GM21367 (cell line): ENCODE results near the gene AAR2.

Experiments
- ATAC-seq: cut with Tn5 transposase; IDR thresholded peaks from one replicate; pipeline ENCODE4 v1.9.1; 2021; ENCODE audit not compliant: unreplicated experiment

The AAR2 gene, protein sequence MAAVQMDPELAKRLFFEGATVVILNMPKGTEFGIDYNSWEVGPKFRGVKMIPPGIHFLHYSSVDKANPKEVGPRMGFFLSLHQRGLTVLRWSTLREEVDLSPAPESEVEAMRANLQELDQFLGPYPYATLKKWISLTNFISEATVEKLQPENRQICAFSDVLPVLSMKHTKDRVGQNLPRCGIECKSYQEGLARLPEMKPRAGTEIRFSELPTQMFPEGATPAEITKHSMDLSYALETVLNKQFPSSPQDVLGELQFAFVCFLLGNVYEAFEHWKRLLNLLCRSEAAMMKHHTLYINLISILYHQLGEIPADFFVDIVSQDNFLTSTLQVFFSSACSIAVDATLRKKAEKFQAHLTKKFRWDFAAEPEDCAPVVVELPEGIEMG

DNA sequence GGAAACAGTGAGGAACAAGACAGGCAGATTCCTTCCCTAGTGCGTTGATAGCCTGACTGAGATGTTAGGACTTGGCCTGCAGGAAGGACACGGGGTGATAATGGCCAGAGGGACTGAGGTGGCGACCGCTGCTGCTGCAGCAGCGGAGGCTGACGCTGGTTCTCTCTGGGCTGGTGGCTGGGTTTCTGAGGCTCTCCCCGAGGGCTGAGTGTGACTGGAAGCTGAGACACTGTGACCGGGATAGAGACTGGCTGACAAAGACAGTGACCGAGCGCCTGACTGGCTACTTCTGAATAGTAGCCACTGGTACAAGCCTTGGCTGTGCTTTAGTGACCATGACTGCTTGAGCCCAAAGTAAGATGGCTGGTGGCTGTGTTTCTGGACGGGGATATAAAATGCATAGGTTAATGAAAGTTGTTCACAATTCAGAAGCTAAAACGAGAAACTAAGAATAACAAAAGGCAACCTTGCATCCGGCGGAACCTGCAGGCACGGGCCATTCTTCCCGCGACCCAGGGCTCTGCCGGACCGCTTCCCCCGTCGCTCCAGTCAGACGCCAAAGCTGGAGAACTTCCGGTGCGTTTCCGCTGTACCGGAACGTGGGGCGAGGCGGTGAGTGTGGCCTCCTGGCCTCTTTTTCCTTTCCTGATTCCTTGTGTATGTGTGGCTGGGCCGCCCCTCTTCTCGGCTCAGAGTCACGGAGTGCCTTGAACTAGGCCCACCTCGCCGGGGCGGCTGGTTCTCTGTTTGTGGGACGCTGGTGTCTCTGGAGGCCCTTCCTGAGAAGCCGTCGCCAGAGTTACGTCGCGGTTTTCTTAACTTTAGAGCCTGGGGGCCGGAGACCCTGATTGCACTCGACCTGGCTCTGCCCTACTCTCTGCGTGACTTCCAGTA lies at the start of gene AAR2:
Gene AAR2 (plus strand): TSS at position 587 of the 894 bp plus-strand sequence. CDS start 3,391 bp downstream, outside the sequence.
- ATAC-seq, result peak; percentile 54

DNA sequence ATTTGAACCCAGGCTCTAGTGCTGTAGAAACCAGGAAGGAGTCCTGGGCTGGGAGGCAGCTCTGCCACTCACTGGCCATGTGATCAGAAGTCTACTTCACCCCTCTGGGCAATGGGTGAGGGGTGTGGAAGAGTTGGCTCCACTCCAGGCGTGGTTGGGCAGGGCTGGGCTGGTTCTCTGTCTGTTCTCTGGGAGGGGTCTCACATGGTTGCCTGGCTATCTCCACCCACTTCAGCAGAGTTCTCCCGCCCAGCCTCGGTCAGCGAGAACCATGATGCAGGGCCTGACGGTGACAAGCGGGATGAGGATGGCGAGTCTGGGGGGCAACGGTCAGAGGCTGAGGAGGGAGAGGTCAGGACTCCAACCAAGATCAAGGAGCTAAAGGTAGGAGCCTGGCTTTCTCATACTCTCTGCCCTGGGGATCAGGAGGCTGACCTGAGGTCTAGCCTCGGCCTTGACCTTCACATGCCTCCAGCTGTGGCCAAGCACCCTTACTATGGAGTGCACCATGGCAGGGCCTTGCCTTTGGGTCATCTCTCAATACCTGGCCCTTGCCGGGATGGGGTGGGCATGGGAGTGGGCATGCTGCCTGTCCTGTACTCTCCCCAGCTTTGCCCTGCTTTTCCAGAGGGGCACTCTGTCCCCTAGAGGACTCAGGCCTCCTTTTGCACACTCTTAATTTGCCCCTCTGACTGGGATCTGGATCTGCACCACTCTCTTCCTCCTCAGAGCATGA lies 42.1 kb upstream of the AAR2 start:
- no peak for ATAC-seq

DNA sequence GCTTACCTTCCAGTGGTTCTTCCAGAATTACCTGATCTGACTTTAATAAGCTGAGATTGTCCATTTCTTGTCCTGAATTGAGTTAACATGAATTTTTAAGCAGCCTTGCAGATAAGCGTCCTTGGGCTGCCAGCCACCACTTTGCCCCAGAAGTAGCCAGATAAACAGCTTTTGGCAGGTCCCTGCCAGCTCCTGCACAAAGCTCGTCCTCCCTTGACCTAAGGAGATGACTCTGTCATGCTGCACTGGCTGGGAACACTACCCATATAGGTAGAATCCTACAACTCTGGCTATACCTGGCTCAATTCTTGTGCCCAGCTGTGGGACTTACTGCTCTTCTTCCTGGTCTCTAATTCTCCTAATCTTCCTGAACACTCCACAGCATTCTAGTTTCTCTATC lies 39.6 kb upstream of the AAR2 start:
- ATAC-seq, result no peak

DNA sequence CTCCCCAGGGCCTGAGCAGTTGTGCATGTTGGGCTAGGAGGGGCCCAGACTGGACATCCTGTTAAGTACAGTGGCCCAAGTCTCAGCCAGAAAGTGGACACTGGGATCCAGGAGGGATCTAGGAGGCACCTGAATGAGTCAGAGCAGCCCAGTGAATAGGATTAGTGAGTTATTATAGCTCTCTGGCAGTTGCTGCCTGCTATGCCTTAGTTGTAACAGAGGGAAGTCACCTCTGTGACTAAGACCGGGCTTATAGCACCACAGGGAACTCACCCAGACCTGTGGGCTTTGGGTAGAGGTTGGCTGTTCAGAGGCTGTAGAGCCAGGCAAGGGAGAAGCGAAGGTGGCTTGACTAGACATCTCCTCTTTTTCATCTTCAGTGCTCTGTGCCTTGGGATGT lies 39.0 kb upstream of the AAR2 start:
- ATAC-seq, result no peak

DNA sequence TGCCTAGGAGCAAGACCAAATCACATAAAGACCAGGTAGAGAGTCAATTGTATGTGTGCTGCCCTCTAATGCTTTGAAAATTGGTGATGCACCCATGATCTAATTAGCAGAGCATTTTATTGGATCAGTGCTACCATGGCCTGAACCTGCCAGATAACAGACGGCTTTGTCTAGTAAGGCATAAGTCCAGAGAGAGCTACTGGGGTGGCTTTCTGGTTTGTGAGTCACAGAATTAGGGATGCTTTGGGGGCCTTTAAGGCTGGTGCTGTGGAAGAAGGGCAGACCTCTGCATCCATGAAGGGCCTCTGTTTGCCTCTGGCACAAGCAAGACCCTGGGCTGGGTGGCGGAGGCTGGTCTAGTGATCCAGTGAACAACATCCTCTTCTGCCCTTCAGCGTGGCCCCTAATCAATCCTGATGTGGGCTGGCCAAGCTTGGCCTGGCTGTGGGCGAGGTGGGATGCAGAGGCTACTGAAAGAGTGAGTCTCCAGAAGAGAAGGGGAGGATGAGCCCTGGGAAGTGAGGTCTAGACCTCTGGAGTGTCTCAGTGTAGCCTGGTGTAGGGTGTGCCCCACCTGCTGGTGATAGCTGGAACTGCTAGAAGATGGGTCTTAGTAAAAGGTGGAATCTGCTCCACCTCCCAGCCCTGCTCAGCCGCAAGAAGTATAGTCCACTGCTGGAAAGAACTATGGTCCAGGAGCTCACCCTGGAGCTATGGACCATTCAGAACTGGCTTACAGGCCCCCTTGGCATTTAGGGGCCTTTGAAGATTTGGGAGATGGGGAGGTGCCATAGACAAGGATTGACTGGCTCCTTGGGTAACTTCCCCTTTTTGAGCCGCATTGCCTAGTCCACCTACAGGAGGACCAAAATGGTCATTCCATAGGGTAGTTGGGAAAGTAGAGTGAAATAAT lies 36.7 kb upstream of the AAR2 start:
- no peak for ATAC-seq

DNA sequence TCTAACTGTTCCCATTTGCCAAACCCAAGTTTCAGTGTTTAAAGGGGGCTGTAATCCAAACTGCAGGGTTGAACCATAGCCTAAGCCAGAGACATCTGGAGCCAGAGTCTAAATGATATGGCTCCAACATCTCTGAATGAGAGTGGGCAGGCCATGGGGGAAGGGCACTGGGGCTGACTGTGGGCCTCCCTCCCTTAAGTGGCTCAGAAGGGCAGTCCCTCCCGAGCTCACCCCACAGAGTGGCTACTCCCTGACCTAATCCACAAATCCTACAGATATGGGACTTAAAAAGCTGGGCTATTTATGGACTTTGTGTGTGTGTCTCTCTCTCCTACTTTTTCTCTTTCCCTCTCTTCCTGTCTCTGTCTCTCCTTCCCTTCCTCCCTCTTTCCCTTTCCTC lies 35.8 kb upstream of the AAR2 start:
- no peak for ATAC-seq

DNA sequence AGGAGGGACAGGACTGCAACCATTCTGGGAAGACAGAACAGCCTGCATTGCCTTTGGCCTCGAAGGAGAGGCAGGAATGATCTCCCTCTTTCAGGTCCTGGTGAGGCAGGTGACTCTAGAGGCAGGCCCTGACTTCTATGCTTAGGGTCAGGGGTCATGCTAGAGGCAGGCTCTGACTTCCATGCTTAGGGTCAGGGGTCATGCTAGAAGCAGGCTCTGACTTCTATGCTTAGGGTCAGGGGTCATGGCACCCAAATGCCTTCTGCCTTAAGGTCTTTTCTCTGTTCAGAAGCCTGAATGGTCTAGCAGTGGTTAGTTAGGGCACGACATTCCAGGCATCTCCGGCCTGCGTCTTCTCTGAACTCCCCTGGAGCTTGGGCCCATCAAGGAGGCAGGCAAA lies 35.1 kb upstream of the AAR2 start:
- no peak for ATAC-seq

DNA sequence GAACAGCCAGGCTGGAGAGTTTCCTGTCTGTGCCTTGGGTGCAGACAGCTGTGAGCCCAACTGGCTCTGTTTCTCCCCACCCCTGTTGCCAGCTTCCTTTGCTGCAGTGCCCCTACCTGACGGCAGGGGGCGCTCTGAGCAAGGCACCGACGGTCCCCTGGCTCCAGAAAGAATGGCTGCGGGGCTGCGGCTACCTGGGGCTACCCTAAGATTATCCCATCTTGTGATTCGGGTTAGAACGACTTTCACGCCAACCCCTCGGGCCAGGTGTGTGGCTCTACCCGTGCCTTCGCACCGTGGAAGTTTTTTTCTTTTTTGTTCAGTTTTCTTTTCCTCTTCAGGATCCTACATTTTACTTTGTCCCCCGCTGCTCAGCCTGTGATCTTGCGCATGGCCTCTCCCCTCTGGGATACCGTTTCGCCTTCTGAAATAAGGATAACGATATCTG lies 33.4 kb upstream of the AAR2 start:
- no peak for ATAC-seq

DNA sequence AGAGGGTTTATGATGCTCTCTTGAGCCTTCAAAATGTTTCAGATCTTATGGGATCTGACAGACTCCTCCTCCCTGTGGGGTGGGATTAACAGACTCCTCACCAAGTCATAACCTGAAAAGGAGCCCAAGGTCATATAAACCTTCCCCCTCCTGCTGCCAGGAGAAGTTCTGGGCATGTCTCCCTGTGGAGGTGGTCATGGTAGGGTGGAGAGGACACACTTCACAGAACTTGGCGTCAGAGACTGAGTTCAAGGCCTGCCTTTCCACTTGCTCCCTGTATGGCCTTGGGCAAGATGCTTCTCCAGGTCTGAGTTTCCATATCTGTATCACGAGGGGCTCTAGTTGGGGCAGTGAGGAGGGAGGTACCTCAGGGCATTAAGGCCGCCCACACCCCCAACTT lies 32.4 kb upstream of the AAR2 start:
- no peak for ATAC-seq

DNA sequence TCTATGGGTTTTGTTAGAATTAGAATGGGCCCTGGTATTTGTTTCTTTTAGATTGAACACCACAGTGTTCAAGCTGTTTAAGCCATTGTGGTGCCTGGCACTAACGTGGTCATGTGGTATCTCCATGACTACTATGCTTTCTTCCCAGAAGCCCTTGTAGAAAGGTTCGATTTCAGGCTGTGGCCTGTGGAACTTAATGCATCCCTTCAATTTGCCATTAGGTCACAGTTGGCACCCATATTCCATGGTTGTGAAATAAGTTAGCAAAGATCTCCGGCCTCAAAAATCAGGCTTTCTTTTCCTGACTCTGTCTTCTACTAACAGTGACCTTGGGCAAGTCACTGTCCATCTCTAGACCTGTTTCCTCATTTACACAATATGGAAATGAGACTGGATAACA lies 31.3 kb upstream of the AAR2 start:
- ATAC-seq, result no peak

DNA sequence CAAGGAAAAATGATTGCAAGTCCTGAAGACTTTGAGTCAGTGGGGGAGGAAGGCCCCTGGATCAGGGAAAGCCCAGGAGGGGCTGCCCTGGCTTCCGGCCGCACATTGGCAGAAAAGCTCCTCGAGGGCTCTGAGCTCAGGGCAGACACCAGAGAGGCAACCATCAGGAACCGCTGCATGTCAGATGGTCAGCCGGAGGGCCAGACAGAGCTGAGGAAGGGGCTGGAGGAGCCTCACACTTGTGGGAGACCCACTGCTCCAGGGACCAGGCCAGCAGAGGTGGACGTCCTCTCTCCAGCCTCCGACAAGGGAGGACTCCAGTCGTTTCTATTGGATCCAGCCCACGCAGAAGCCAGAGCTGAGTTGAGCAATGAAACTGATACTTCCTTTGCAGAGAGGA lies 30.2 kb upstream of the AAR2 start:
- ATAC-seq, result no peak

DNA sequence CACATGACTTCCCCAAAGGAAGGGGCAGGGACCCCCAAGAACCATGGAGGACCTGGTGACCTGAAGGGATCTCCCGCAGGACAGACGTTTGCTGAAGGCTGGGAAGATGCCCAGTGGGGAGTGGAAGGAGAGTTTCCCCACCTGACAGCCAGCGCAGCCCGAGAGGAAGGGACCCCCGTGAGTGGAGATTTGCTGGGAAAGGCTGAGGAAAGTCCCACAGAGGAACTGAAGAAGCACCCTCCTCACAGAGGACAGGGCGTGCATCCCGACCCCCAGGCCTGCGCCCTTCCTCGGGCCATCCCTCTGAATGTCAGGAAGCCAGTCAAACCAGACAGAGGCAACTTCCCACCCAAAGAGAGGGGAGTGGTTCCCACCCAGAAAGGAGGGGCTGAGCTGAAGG lies 29.6 kb upstream of the AAR2 start:
- ATAC-seq, result no peak

DNA sequence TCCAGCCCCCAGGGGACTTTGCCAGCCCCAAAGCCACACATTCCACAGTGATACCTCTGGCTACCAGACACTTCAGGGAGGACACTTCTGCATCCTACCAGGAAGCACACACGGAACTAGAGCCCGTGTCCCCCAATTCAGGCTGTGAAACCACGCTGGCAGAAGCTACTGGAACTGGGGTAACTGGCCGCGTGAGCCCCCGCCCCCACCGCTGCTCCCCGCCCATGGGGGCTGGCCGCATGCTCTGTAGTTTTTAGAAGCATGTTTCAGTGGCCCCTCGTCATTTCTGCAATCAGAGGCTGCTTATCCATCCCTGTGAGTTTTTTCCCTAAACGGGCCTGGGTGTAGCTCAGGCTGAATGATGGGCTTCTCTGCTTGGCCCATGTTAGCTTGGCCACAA lies 28.7 kb upstream of the AAR2 start:
- no peak for ATAC-seq

DNA sequence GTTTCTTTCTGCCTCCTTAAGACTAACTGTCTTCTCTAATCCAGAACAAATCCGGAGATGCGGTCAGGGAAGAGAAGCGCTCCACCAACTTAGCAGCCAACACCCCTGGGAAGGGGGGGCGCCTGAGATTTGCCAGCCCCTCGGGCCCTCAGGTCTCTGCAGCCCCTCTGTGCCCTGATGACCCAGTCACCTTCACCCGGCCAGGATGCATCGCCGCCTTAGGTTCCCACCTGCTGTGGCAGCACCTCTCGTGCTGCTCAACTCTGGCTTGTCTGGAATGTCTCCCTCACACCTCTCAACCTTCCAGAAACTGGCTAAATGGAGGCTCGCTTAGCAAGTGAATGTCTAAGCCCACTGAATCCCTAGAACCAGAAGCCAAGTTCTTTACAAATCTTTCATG lies 28.0 kb upstream of the AAR2 start:
- no peak for ATAC-seq

DNA sequence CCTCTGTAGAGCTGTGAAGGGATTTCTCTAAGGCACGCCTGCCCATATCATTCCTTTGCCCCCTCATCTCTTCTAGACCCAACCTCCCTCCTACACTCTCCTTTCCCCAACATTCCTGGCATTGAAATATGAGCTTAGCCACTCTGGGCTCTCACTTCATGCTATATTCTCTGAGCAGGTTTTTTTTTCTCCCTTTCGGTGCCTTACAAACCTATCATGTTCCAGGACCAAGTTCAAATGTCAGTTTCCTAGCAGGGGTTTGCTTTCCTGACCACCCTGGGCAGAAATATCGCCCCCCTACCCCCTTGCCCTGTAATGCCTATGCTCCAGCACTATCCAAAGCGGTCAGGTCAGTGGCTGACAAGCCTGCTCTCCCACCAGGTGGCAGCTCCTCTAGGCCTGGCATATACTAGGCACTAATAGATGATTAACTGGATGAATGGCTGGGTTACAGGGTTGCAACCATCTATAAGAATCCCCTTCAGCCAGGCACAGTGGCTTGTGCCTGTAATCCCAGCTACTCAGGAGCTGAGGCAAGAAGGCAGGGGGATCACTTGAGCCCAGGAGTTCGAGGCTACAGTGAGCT lies 25.7 kb upstream of the AAR2 start:
- ATAC-seq, result no peak

DNA sequence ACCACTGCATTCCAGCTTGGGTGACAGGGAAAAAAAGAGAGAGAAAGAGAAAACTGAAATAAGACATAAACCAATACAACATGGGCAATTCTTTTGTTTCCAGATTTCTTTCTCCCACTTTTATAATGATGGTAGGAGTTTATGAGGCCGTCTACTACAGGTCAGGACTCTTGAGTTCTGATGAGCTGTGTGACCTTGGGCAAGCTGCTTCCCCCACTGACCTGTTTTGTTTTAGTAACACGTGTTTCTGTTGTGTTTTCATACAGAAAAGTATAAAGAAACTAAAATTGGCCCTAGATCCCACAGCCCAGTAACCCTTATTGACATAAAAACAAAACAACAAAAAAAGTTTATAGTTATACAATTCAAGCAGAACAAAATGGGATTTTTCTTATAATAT lies 22.9 kb upstream of the AAR2 start:
- no peak for ATAC-seq

DNA sequence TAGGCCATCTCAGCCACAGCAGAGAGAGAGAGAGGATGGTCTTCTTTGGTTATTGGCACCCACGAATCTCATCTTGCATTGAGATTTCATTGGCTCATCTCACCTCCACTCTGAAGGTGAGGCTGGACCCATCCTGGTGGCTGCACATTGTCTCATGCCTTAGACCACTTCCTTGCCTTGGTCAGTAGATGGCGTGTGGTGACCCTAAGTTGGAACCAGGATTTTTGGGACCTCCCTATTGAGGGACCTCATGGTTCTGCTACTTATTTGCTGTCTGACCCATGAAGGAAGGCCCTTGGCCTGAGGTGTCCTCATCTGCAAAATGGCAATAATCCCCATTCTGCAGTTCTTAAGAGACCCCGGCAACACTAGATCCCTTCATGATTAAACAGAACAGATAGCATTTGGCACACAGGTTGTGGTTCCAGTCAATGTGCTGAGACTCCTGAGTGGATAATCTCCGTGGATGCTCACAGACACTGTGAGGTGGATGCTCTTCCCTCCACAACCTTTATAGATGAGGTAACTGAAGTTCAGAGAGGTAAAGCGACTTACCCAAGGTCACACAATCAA lies 21.5 kb upstream of the AAR2 start:
- no peak for ATAC-seq

DNA sequence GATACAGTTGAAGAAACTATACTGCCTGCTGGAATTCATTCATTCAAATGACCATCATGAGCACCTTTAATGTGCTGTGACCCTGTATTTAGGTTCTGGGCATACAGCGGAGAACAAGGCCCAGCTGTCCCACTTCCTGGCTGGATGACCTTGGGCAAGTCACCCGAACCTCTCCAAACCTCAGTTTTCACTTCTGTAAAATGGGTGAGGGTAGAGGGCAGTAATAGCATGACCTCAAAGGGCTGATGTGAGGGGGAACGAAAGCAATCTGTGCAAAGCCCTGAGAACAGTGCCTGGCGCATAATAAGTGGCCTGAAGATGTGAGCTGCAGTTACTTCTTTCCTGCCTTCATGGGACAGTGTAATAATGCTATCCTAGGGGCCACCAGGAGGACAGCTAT lies 20.5 kb upstream of the AAR2 start:
- no peak for ATAC-seq

DNA sequence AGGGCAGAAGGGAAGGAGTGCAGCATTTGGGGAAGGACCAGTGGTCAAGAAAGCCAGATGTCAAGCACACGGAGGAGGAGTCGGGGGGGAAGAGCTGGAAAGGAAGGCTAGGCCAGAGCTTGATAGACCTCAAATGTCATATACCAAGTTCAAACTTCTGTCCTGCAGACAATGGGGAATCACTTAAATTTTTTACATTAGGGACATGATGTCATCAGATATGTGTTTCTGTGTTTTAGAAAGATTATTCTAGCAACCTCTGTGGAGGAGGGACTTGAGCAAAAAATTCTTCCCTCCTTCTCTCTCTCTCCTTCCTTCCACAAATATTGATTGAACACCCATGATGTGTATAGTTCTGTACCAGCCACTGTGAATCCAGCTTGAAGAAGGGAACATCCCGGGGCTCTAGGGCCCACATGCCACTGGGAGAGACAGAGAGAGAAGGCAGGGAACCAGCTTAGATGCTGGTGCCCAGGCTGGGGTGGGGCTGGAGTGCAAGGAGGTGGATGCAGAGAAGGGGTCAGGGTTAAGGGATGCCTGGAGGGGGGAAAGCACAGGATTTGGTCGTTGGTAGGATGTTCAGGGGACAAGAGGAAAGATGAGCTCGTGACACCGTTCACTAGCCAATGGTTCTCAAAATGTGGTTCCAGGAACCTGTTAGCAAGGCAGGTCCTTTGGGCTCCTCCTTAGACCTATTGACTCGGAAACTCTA lies 19.8 kb upstream of the AAR2 start:
- ATAC-seq, result no peak
